ENCODE data around the gene ATAD3C. TPM values are rescaled to one million over a fixed set of nuclear protein-coding genes. Genes with fewer than 3 reads are reported as not detected.
"Not testable (repeated sequence)": the region's sequence is repeated elsewhere in the genome, so short reads cannot be mapped to it uniquely, and the experiment has no call there.

The ATAD3C gene
- polyA plus RNA-seq, 5 donors = 2.1 to 4.0 (median 3.3) TPM

DNA sequence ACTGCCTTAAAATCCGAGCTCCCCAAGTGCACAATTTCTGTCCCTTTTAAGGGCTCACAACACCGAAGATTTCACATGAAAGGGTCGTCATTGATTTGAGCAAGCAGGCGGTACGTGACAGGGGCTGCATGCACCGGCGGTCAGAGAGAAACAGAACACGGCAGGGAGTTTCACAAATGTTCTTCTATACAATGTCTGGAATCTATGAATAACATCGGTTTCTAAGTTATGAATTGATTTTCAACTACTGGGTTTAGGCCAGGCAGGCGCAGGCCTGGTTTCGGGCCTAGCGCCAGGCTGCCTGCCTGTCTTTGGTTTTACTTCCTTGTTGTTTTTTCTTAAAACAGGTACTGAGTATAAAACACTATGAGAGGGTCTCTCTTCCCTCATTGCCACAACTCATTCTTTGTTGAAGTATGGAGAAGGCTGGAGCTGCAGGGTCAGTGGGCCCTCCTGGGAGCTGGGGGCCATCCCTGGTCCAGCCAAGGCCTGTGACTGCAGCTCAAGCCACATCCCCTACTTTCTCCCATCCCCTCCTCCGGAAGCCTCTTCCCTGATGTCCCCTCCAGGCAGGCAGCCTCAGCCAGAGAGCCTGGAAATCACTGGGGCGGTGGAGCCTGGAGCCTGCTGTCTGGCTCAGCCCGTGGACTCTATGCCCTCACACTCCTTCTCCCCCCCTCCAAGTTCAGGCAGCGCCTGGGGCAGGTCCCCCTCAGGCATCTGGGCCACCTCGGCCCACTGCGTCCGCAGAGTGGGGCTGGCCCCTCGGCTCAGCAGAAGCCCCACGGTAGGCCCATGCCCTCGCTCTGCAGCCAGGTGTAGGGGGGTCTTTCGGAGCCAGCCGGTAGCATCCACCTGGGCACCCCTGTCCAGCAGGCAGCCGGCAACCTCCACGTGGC, 30.8 kb upstream of the ATAD3C start:
- no peak for DNase-seq

DNA sequence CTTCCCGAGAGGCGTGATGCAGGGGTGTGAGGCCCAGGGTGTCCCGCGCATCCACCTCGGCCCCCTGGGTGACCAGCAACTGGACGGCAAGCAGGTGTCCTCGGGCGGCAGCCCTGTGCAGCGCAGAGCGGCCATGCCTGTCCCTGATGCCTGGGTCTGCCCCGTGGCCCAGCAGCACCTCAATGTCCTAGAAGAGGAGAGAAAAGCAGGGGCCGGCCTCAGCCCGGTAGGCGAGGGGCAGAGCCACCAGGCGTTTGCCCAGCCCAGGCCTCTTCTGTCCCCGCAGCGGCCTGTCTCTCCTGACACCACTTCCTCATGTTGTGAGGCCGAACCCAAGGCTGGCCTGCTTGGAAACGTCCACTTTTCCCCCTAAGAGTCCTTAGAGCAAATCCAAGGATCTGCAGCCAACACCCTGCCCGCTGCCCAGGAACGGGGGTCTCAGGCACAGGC, 30.1 kb upstream of the ATAD3C start:
- no peak for DNase-seq

DNA sequence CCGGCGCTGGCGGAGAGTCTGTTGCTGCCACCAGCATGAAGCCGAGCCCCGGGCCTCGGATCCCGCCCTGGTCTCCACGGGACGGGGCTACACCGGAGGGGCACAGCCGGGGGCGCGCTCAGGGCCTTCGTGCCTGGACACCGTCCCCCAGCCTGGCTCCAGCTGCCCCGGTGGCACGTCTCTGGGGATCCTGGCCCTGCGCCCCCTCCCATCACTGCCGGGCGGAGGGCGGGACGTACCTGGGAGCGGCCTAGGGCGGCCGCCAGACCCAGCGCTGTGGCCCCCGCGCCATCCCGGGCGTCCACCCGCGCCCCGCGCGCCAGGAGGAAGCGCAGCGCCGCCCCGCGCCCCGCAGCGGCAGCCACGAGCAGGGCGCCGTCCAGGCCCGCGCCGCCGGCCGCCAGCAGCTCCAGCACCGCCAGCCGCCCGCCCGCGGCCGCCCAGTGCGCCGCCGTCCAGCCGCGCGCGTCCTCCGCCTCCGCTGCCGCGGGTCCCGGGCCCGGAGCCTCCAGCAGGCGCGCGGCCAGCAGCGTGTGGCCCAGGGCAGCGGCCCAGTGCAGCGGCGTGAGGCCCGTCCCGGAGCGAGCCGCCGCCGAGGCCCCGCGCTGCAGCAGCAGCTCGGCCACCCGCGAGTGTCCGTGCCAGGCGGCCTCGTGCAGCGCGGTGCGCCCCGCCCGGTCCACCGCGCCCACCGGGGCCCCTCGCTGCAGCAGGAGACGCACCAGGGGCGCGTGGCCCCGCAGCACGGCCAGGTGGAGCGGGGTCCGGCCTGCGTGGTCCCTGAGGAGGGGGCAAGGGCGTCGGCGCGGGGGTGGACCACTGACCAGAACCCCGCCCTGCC, 29.5 kb upstream of the ATAD3C start:
- no peak for DNase-seq

DNA sequence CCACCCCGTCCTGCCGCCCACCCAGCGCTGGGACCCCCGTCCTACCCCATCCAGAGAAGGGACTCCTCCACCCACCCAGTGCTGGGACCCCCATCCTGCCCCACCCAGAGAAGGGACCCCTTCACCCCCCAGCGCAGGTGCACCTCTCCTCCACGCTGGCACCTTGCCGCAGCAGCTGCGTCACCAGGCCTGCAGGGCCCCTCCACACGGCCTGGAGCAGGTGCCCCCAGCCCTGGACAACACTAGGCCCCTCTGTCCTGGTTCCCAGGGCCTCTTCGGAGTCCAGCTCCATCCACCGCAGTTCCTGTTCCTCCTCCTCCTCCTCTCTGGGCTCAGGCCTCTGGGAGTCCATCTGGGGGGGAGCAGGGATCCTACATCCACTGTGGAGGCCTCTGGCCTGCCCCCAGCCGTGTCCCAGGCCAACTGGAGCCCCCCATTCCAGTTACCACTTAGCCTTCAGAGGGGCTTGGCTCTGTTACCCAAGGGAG, 28.8 kb upstream of the ATAD3C start:
- DNase-seq = no peak

DNA sequence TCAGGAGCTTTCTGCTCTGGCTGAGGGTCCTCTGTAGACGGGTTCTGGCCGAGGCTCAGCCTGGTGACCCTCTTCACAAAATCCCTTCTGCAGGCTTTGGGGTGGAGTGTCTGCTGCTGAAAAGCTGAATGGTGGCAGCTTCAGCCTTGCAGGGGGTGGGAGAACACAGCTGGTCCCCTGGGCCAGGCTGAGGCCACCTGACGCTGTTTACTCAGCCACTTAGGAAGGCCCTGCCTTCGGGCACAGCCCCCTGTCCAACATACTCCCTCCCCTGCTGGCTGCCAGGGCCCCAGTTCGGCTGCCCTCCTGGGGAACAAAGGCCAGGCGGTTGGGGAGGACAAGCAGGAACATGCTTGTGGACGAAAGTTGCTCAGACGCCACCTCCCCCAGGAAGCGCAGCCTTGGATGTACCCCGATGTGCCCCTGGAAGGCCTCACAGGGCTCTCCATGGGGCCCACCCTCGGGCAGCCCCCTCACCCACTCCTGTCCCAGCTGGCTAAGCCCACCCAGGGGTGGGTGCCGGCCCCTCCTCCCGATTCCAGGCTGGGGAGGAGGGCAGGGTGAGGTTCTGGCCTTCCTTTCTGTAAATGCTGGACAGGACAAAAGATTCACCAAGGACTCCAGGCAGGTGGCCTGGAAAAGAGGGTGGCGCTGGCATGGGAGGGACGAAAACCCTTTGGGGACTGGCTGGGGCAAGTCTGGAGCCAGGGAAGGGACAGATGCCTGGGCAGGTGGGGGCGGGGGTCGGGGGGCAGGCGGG, 28.2 kb upstream of the ATAD3C start, which contains the start of gene ANKRD65:
Gene ANKRD65, minus strand, starts transcription at position 130 of the 760 bp plus-strand sequence. CDS start 271 bp downstream, outside the sequence.
- no peak for DNase-seq

DNA sequence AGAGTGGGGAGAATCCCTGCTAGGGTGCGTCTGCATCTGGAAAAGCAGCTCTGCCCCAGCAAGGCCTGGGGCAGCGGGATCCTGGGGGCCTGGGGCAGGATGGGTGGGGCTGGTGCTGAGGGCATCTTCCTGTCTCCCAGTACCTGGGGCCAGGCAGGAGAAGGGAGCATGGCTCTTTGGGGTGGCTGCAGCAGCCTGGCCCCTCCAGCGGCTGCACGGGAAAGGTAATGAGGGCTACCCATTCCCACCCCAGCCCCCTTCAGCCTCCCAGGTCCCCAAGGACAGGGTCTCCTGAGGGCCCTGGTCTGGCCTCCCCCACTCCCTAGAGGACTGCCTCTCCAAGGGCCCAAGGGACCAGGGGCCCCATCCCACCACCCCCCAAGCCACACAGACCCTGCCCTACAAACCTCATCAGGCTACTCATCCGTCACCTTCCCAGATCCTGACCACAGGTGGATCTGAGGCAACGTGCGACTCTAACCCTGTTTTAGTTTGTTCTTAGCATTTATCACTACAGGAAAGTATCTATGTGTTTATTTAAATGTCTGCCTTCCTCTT, 27.5 kb upstream of the ATAD3C start:
- DNase-seq = no peak

DNA sequence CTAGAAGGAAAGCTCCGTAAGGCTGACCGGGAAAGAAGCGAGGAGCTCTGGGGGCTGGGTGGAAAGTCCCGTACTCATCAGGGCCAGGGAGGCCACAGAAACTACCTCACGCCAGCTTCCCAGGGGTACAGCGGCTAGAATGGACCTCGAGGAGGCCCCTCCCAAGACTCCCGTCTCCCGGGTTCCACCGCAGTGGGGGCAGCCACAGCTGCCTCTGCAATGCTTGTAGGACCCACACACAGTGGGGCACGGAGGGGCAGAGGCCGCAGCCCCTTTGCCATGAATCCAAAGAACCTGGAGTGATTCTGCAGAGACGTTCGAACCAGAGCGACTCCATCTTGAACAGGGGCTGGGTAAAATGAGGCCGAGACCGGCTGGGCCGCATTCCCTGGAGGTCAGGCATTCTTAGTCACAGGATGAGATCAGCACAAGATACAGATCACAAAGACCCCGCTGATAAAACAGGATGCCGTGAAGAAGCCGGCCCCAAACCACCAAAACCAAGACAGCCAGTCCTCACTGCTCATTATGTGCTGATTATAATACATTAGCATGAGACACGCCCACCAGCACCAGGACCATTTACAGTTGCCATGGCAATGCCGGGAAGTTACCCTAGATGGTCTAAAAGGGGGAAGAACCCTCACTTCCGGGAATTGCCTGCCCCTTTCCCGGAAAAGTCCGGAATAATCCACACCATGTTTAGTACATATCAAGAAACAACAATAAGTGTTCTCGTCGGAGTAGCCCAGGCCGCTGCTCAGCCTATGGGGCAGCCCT, 26.8 kb upstream of the ATAD3C start:
- no peak for DNase-seq

DNA sequence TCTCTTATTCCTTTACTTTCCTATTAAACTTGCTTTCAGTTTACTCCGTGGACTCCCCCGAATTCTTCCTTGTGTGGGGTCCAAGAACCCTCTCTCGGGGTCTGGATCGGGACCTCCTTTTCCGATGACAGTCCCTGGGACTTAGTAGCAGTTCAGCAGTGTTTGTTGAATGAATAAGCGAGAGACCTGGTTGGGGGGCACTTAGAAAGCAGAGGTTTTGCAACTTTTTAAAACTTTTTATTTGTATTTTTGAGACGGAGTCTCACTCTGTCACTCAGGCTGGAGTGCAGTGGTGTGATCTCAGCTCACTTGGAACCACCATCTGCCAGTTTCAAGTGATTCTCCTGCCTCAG, 26.3 kb upstream of the ATAD3C start:
- no peak for DNase-seq

DNA sequence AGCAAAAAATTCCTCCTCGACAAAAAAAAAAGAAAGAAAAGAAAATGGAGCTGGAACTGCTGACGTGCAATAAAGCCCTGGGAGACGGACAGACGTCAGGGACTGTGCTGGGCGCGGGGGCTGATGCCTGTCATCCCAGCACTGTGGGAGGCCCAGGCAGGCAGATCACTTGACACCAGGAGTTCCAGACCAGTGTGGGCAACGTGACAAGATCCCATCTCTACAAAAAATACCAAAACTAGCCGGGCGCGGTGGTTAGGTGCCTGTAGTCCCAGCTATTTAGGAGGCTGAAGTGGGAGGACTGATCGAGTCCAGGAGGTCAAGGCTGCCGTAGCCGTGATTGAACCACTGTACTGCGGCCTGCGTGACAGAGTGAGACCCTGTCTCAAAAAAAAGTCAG, 24.8 kb upstream of the ATAD3C start:
- no peak for DNase-seq

DNA sequence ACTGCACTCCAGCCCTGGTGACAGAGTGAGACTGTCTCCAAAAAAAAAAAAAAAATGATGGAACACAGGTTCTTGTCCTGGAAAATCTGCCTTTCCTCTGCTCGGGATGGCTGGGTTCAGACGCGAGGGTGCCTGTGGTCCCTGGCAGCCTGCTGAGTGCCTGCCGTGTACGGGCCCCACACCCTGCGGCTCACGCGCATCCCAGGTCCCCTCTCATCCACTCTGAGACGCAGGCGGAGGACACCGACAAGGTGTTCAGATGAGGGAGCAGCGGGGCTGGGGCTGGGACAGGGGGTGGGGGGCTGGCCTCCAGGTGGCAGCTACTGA, 24.1 kb upstream of the ATAD3C start:
- DNase-seq = no peak

DNA sequence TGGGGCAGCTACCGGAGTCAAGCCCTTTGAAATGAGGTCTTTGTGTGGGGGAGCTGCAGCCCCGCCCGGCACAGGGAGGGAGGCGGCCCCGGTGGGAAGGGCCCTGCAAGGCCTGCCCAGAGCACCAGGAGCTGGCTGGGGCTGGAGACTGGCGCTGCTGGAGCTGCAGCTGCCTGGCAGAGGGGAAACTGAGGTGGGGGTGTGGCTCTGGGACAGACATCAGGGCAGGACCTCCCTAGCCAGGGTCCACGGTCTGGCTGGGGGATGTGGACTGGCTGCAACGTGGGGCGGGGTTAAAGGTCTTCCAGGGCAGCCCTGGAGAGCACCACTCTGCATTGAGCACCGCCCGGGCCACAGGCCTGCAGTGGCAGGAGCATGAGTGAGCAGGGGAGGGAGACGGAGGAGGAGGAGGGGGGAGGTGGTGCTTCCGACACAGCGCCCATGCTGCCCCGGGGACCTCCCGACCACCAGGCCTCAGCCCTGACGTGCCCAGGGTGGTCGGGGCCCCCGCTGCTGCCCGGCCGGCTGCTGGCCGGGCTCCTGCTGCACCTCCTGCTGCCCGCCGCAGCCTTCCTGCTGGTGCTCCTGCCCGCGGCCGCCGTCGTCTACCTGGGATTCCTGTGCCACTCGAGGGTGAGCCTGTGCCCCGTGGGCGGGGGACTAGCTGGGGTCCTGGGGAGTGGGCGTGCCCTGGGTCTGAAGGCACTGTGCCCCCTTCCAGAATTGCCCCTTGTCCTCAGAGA, 23.6 kb upstream of the ATAD3C start:
- DNase-seq = no peak

DNA sequence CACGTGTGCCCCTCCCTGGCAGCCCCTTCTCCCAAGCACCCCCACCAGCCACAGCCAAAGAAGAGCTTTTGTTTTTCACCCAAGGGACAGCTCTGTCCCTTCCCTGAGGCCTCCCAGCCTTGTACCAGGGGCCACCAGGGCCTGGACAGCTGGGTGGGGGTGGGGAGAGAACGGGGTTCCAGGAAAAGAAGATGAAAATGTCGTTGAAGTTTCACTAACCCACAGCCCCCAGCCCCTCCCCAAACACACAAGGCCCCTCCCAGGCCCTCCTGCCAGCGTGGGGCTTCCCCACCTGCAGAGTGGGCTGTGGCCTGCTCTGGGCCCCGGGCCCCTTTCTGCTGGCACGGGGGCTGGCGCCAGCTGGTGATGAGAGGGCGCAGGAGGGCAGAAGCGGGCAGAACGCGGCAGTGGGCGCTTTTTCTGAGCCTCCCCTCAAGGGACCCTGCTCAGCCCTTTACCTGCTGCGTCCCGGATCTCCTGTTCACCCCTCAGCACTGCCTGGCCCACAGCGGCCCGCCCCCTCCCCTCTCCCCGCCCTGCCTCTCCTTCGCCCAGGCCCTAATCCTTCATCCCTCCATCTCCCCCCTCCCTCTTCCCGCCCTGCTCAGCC, 22.9 kb upstream of the ATAD3C start:
- DNase-seq = no peak

DNA sequence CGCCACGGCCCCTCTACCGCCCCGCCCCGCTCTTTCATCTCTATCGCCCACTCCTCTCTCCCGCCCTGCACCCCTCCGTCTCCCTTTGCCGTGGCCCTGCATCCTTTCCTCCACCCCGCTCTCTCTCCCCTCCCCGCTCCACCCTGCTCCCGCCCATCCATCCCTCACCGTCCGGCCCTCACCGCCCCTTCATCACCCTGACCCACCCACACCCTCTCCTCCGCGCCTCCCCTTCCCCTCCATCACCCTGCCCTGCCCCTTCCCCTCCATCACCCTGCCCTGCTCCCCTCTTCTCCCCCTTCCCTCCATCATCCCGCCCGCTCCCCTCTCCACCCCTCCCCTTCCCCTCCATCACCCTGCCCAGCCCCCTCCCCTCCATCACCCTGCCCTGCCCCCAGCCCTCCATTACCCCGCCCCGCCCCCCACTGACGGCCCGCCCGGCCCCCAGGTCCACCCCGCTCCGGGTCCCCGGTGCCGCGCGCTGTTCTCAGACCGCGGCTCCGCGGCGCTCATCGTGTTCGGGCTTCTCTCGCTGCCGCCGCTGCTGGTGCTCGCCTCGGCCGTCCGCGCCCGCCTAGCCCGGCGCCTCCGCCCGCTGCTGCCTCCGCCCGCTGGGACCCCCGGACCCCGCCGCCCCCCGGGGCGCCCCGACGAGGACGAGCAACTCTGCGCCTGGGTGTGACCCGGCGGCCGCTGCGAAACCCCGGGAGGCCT, 22.2 kb upstream of the ATAD3C start:
- no peak for DNase-seq

DNA sequence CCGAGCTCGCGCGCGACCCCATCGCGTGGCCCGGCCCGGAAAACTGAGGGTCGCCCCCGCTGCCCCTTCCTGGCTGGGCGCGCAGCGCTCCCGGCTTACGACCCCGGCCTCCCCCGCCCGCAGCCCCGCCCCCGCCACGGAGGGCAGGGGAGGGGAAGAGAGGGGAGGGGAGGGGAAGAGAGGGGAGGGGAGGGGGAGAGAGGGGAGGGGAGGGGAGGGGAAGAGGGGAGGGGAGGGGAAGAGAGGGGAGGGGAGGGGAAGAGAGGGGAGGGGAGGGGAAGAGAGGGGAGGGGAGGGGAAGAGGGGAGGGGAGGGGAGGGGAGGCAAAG, 21.7 kb upstream of the ATAD3C start:
- no peak for DNase-seq

DNA sequence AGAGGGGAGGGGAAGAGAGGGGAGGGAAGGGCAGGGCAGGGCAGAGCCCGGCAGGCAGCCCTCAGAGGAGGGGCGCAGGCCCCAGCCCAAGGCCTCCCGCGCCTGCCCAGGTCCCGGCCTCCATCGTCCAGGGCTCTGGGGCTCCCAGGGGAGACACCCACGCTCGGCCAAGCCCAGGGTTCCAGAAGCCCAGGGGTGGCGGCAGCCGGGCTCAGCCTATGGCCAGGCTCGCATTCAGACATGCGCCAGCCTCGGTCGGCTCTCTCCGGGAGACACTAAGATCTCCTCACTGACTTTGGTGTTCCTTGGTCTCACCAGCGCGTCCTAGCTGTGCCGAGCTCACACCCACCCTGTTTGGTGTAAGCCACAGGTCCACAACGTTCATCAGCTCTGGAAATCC, 21.3 kb upstream of the ATAD3C start:
- no peak for DNase-seq

DNA sequence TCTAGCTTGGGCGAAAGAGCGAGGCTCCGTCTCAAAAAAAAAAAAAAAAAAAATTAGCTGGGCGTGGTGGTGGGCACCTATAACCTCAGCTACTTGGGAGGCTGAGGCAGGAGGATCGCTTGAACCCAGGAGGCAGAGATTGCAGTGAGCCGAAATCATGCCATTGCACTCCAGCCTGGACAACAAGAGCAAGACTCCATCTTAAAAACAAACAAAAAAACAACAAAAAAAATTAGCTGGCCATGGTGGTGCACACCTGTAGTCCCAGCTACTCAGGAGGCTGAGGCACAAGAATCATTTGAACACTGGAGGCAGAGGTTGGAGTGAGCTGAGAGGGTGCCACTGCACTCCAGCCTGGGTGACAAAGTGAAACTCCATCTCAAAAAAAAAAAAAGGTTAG, 20.5 kb upstream of the ATAD3C start:
- not testable (repeated sequence) for DNase-seq

DNA sequence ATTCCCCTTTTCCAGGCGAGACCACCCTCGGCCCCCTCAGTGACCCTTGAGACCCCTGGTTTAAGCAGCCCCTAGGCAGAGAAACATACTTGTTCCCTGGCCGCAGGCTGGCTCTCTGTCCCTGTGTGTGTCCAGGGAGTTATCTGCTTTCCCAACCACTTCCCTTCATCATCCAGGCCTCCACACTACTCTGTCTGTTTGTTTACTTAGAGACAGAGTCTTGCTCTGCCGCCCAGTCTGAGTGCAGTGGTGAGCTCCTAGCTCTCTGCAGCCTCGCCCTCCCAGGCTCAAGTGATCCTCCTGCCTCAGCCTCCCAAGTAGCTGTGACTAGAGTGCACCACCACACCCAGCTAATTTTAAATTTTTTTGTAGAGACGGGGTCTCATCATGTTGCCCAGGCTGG, 19.8 kb upstream of the ATAD3C start:
- no peak for DNase-seq

DNA sequence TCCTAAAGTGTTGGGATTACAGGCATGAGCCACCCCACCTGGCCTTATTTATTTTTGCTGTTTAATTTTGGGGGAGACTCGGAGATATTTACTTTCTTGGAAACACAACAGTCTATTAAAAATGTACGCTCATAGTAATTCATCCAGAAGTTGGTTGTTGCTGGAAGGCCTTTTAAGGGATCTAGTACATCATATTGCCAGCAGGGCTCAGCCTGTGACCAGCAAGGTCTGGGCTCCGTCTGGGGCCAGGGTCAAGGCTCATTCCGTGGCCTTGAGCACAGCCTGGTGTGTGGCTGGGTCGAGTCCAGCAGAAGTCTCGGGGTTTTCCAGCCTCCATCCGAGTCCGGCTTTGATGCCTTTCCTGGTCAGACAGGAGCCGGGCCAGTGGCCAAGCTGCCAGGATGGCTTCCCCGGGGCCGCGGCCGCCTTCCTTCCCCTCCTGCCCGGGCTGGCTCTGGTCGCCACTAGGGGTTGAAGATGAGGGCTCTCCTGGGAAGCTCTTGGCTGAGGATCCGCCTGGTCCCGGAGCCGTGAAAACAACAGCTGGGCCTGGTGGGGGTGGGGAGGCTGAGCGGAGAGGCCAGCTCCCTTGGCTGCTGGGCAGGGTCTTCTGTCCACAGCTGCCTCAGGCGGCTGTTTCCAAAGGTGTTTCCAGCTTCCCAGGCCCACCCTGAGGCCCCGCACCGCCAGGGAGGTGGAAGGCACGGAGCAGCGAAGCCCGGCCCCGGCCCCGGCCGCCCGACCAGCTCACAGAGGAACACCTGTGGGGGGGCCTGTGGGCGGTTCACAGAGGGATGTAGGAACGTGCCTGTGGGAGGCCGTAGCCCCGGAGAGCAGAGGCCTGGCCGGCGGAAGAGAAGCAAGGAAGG, 19.1 kb upstream of the ATAD3C start:
- DNase-seq = peak; percentile 87
